H7 (cell line): Measurements from ENCODE around the gene DTYMK. TPM values are rescaled to one million over a fixed set of nuclear protein-coding genes. Genes with fewer than 3 reads are reported as not detected.
"Not testable (repeated sequence)": the region's sequence is repeated elsewhere in the genome, so short reads cannot be mapped to it uniquely, and the experiment has no call there.

Experiments used
- DNase-seq: peaks from one replicate; pipeline ENCODE4 v3.0.0; 2012
- H3K27me3 ChIP-seq: 2 replicates; pipeline ENCODE4 v1.6.0; 2011; ENCODE audit warnings: mild to moderate bottlenecking, low read length; ENCODE audit not compliant: control insufficient read depth, insufficient read depth
- H3K36me3 ChIP-seq: replicated peaks from 2 replicates; pipeline ENCODE4 v1.5.1; 2011; ENCODE audit warnings: low read length; ENCODE audit not compliant: control insufficient read depth, insufficient read depth
- H3K4me3 ChIP-seq: 2 replicates; pipeline ENCODE4 v1.5.1; 2011; ENCODE audit warnings: low read depth, mild to moderate bottlenecking, control low read depth, low read length, moderate library complexity; ENCODE audit not compliant: insufficient read depth
- total RNA-seq: library from RNA; depleted of rRNA; stranded (reverse); fragments of >200 nt; shearing (Covaris generic); gene quantifications from 2 replicates; pipeline ENCODE4 v1.2.3, GENCODE V29; 2014; rRNA removed

The DTYMK gene, protein sequence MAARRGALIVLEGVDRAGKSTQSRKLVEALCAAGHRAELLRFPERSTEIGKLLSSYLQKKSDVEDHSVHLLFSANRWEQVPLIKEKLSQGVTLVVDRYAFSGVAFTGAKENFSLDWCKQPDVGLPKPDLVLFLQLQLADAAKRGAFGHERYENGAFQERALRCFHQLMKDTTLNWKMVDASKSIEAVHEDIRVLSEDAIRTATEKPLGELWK
- total RNA-seq: 64.1 and 78.2 TPM in 2 replicates

DNA sequence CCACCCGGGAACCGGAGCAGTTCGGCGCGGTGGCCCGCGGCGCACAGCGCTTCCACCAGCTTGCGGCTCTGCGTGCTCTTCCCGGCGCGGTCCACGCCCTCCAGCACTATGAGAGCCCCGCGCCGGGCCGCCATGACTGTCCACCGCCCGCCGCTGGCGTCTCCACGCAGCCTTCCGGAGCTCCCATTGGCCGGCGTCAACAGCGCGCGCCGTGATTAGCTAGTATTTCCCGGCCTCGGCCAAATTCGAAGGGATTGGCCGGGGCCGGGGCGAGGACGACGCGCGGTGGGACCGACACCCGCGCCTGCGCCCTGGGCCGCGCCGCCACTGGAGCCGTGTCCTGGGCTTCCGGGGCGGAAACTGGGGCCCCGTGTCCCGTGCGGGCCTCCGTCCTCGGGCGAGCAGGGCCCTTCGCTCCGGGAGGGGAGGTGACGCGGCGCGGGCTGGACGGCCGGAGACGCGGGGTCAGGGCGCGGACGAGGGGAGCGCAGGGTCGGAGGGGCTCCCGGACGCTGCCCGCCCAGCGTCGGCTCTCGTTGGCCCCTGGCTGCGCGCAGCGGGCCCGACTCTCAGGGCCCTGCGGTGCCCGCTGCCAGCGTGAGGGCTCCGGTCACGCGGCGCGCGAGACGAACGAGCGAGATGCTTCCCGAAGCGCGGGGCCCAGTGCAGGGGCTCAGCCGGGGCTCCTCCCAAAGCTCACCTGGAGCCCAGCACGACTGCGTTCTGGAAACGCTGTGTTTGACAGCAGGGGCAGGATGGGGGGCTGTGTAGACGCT, at the start of gene DTYMK:
Gene DTYMK, minus strand, starts transcription at position 166 of the 776 bp plus-strand sequence. Its CDS starts 32 bp downstream, at position 134.
- Histone ChIP-seq H3K36me3 (peaks cover 19% of the 10 kb centered on the region), H3K4me3 (peak within 1 kb of the TSS; percentile 99), H3K27me3 (no peaks in the 10 kb centered on the region)
- DNase-seq: peak; percentile 99

DNA sequence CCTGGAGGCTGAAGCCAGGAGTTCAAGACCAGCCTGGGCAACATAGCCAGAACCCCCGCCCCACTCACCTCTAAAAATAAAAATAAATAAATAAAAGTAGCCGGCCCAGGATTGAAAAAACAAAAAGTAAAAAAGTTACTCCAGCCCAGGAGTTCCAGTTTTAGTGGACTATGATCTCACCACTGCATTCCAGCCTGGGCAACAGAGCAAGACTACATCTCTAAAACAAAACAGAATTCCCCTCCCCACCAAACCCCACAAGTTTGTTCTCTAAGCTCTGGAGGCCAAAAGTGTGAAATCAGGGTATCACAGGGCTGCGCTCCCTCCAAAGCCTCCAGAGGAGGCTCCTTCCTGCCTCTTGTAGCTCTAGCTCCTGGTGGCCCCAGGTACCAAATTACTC, 49.5 kb upstream of the DTYMK start:
- no peak overlapping the region for H3K4me3 ChIP-seq
- DNase-seq: no peak
- H3K27me3 ChIP-seq: peaks cover 7% of the 10 kb centered on the region; the same call in 1 of the 2 replicates
- no peaks in the 10 kb centered on the region for H3K36me3 ChIP-seq

DNA sequence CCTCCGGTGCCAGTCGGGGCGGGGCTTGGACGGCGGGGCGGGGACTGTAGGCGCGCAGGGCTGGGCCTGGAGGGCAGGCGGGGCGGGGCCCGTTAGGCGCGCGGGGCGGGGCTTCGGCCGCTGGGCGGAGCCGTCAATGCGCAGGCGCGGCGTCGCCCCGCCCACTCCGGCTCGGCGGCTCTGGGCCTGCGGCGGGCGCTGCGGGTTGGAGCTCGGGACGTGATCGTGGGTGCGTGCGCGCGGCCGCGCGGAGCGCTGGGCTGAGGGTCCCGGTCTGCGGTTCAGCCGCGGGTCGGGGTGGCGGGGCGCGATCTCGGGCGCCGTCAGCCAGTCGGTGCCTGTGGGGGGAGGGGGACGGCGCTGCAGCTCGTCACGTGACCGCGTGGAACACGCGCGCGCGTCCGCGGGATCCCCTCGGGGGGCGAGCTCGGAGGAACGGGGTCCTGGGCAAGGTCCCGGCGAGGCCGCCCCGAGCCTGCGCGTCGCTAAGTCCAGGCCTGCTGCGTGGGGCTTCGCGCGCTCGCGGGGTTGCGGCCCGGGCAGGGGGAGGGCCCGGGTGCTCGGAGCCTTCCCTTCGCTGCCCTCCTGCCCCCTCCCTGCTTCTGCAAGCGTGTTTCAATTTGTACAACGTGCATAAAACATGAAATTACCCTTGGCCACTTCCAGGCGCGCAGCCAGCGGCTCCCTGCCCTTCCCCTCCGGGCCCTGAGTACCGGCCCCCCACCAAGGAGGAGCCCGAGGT, 48.0 kb upstream of the DTYMK start, which contains the start of gene D2HGDH:
Gene D2HGDH, plus strand, starts transcription at position 164 of the 742 bp plus-strand sequence. CDS start 595 bp downstream, outside the sequence.
- Histone ChIP-seq H3K4me3 (peak within 1 kb of the TSS; percentile 92), H3K27me3 (peaks cover 7% of the 10 kb centered on the region; the same call in 1 of the 2 replicates), H3K36me3 (no peaks in the 10 kb centered on the region)
- DNase-seq: peak; percentile 100

DNA sequence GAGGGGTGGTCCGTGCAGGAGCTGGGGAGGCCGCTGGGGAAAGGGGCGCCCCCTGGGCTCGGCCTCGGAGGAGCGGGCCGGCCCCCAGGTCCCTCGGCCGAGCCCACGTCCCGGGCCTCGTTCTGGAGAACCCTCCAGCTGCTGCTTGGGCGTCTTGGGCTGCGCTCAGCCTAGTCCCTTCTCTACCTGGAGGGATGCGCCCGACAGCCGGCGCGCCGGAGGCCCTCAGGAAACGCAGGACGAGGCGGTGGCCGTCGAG, 47.5 kb upstream of the DTYMK start:
- no peaks in the 10 kb centered on the region for H3K36me3 ChIP-seq
- peak overlapping the region; percentile 53 for H3K4me3 ChIP-seq
- H3K27me3 ChIP-seq: peaks cover 7% of the 10 kb centered on the region; the same call in 1 of the 2 replicates
- DNase-seq: no peak

DNA sequence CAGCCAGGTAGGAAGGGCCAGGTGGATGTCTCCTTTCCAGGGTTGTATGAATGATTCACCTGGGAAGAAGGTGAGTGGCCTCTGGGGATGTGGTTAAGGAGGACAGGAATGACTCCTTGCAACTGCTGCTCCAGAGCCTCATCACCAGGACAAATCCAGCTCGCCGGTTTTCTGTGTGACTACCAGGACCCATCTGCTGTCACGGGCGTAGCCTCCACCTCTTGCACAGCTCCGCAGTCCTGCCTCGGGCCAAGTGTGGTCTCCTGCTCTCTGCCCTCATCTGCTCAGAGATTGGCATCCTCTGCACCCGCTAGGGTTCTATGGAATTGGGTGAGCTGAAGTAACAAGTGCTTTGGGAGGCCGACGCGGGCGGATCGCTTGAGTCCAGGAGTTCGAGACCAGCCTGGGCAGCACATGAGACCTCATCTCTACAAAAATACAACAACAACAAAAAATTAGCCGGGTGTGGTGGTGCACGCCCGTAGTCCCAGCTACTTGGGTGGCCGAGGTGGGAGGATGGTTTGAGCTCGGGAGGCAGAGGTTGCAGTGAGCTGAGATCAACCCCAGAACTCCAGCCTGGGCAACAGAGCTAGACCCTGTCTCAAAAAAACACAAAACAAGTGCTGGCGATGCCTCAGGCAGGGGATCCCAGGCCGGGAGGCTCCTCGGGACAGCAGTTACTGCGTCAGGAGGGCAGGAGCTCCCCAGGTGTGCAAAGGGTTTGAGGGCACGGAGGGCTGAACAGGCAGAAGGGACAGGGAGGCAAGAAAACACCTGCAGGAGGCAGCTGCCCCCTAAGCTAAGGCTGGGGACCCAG, 47.0 kb upstream of the DTYMK start:
- H3K36me3 ChIP-seq: no peaks in the 10 kb centered on the region
- peaks cover 7% of the 10 kb centered on the region; the same call in 1 of the 2 replicates for H3K27me3 ChIP-seq
- peak; percentile 25 for DNase-seq
- peak overlapping the region; percentile 53 for H3K4me3 ChIP-seq

DNA sequence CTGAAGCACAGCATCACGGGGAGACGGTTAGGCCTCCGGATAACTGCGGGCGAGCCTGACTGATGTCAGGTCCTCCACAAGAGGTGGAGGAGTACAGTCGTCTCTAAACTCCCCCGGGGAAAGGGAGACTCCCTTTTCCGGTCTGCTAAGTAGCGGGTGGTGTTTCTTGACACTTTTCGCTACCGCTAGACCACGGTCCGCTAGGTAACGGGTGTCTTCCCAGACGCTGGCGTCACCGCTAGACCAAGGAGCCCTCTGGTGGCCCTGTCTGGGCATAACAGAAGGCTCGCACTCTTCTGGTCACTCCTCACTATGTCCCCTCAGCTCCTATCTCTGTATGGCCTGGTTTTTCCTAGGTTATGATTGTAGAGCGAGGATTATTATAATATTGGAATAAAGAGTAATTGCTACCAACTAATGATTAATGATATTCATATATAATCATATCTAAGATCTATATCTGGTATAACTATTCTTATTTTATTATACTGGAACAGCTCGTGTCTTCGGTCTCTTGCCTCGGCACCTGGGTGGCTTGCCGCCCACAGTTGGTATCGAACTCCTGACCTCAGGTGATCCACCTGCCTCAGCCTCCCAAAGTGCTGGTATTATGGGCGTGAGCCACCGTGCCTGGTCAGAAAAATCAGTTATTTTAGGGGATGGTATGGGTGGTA, 46.0 kb upstream of the DTYMK start:
- not testable (repeated sequence) for H3K36me3 ChIP-seq, H3K4me3 ChIP-seq, H3K27me3 ChIP-seq
- DNase-seq: peak; percentile 41

DNA sequence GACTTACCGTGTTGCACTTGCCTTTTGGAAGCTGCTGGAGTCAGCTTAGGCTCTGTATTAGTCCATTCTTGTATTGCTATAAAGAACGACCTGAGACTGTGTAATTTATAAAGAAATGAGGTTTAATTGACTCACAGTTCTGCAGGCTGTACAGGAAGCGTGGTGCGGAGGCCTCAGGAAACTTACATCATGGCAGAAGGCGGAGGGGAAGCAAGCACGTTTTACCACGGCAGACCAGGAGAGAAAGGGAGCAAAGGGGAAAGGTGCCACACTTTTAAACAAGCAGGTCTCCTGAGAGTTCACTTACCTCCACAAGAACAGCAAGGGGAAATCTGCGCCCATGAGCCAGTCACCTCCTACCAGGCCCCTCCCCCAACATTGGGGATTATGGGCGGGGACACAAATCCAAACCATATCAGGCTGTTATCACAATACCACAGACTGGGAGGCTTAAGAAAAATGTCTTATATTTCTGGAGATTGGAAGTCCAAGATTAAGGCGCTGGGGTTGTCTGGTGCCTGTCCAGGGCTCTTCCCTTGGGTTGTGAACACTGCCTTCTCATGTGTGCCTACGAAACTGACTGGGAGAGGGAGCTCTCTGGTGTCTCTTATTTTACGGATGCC, 44.2 kb upstream of the DTYMK start:
- Histone ChIP-seq H3K27me3 (peaks cover 7% of the 10 kb centered on the region; the same call in 1 of the 2 replicates), H3K36me3 (no peaks in the 10 kb centered on the region), H3K4me3 (no peak overlapping the region)
- peak; percentile 16 for DNase-seq

DNA sequence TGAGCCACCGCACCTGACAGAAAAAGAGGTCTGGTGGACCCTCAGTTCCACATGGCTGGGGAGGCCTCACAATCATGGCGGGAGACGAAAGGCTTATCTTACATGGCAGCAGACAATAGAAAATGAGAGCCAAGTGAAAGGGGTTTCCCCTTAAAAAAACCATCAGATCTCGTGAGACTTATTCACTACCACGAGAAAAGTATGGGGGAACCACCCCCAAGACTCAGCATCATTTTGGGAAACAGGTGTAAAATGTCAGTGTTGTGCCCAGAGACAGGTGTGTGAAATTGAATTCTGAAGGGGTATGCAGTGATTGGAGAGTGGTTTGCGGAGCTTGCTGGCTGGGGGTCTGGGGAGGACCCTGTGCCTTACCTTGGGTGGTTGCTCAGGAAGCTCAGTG, 43.3 kb upstream of the DTYMK start:
- H3K36me3 ChIP-seq: no peaks in the 10 kb centered on the region
- DNase-seq: peak; percentile 29
- peaks cover 5% of the 10 kb centered on the region; the same call in 1 of the 2 replicates for H3K27me3 ChIP-seq
- H3K4me3 ChIP-seq: no peak overlapping the region

DNA sequence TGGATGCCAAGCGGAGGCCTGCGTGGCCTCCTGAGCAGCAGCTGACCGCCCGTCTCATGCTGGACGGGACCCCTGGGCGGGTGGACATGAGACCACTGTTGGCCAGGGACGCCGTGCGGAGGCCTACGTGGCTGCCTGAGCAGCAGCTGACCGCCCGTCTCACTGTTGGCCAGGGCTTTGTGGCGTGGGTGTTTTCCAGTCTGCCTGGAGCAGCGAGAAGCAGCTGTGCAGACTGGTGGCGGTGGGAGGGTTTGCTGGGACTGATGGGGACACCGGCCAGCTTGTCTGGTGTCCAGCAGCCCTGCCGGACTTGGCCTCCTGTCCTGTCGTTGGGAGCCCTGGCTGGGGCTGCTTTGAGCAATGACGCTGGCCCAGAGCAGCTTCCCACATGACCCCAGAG, 42.0 kb upstream of the DTYMK start:
- H3K4me3 ChIP-seq: no peak overlapping the region
- no peak for DNase-seq
- peaks cover 3% of the 10 kb centered on the region; the same call in 1 of the 2 replicates for H3K27me3 ChIP-seq
- no peaks in the 10 kb centered on the region for H3K36me3 ChIP-seq

DNA sequence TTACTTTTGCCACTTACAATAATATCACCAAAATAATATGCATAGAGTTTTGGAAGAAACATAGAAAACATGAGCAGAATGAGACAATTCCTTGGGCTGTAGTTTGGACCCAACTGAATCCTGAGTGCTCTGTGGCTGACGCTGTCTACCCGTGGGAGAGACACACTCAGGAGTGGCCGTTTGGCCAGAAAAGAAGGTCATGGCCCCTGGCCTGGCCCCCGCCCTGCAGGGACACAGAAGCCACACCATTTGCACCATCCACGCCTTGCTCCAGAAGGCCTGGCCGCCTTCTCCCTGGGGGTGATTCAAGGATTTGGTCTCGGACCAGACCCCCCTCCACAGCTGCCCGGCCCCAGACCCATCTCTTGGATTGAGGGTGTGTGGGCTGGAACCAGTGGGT, 41.4 kb upstream of the DTYMK start:
- no peak overlapping the region for H3K4me3 ChIP-seq
- peak; percentile 33 for DNase-seq
- peaks cover 5% of the 10 kb centered on the region for H3K36me3 ChIP-seq
- H3K27me3 ChIP-seq: no peaks in the 10 kb centered on the region

DNA sequence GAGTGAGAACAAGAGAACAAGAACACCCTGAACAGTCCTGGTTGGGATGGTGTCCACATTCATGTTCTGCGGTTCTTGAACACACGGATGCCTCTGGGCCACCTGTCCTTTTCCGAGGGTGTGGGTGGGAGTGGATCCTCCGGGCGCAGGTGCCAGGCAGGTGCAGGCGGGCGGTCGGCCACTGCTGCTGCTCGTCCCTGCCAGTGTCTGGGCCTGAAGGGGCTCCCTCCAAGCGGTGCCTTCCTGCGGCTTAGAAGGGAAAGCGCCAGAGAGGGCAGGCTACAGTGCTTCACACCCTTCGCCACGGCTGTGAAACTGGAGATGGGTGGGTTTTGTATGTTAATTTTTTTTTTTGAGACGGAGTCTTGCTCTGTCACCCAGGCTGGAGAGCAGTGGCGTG, 39.8 kb upstream of the DTYMK start:
- Histone ChIP-seq H3K4me3 (no peak overlapping the region), H3K36me3 (peaks cover 10% of the 10 kb centered on the region), H3K27me3 (no peaks in the 10 kb centered on the region)
- DNase-seq: no peak

DNA sequence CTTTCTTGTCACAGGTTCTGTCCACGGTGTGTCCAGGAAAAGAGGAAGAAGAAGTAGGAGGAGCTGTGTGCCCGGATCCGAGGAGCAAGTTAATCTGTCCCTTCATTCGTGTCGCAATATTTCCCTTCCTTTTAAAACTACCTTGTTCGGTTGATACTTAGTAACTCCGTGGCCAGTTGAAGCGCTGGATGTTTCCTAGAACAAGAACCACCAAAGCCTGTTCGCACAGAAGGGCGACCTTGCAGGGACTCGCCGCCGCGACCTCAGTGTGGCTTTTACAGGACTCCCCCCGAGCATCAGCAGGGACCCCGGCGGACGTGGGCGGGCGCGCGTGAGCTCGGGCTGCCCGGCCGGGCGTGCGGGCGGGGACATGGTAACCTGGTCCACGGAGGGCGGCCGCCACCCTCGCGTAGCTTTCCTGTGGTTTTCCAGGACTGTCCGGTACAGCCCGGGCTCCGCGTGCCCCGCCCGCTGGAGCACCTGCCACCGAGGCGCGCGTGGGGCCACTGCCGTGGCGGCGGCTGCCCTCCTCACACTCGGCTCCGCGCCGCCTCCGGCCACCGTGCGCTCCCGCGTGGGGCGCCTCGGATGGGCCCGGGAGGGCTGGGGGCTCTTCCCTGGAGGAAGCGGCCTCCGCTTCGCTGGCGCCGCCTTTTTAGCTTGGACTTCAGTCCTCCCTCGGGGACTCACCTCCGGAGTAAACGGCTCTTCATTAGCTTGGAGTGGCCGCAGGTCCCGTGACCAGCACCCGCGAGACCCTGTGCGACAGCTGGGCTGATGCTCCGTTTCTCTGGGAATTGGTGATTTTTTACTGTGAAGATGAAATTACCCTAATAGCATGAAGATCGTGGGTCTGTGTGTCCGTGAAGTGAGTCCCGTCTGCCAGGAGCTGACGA, 38.6 kb upstream of the DTYMK start:
- Histone ChIP-seq H3K4me3 (no peak overlapping the region), H3K36me3 (peaks cover 13% of the 10 kb centered on the region), H3K27me3 (no peaks in the 10 kb centered on the region)
- DNase-seq: peak; percentile 61
